ENCODE measurements around the gene PCMTD2. TPM values are rescaled to one million over a fixed set of nuclear protein-coding genes. Genes with fewer than 3 reads are reported as not detected.

Gene PCMTD2
- total RNA-seq, 2 donors from 2014 or later, result 23.3 to 35.7 TPM

- H3K27me3 ChIP-seq, result no peaks in the 10 kb centered on the region
- no peak overlapping the region for H3K9ac ChIP-seq (ENCODE audit: low read depth in 2 of 2, low read length in 2 of 2)
- DNase-seq, result no peak
- no peaks in the 10 kb centered on the region for H3K4me1 ChIP-seq
- H3K9me3 ChIP-seq, result no peaks in the 10 kb centered on the region
- no peak overlapping the region for H3K27ac ChIP-seq
- no peaks in the 10 kb centered on the region for H3K36me3 ChIP-seq
- intact Hi-C loops (cut with DNase I), result no loop called here
- H3K4me3 ChIP-seq, result no peak overlapping the region
- TF ChIP-seq, protein P1, sequence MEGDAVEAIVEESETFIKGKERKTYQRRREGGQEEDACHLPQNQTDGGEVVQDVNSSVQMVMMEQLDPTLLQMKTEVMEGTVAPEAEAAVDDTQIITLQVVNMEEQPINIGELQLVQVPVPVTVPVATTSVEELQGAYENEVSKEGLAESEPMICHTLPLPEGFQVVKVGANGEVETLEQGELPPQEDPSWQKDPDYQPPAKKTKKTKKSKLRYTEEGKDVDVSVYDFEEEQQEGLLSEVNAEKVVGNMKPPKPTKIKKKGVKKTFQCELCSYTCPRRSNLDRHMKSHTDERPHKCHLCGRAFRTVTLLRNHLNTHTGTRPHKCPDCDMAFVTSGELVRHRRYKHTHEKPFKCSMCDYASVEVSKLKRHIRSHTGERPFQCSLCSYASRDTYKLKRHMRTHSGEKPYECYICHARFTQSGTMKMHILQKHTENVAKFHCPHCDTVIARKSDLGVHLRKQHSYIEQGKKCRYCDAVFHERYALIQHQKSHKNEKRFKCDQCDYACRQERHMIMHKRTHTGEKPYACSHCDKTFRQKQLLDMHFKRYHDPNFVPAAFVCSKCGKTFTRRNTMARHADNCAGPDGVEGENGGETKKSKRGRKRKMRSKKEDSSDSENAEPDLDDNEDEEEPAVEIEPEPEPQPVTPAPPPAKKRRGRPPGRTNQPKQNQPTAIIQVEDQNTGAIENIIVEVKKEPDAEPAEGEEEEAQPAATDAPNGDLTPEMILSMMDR (IDR thresholded peaks at IDR 0.05), result no peak
Measured at GRCh38 chr20:64247307-64247618, 8.3 kb upstream of the PCMTD2 start.

DNA sequence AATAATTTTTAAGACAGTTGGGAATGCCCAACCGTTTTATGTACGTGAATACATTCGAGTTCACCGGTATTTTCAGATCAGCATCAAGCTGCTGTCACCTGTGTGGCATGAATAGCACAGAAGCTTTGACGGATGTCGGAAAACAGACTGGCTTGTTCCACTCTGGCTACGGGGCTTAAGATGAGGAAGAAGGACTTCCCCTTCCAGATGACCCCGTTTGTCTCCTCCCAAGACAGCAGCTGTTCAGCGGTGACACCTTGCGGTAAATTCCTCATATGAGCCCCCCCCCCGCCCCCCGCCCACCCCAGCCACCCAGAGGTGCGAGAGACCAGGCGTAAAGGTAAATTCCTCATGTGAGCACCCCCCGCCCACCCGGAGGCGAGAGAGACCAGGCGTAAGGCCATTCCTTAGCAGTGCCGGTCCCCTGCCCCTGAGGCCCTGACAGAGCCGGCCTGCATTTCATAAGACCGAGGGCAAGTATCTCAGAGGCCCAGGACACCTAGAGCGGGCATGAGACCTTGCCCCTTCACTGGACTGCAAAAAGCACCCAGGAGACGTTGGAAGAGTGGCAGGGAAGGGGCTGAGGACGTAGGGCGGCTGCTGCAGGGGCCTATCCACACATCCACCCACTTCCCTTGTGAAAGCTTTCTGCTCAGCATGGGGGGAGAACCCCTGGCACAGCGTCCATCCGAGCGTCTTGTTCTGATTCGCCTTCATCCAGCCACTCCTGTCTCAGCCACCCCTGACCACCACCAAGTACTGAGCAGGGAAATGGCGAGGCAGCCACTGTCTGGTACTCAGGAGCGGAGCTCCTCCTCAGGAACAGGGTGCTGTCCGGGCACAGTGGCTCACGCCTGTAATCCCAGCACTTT is 7.3 kb upstream of the PCMTD2 start:
- no peak overlapping the region for H3K9ac ChIP-seq (ENCODE audit: low read depth in 2 of 2, low read length in 2 of 2)

DNA sequence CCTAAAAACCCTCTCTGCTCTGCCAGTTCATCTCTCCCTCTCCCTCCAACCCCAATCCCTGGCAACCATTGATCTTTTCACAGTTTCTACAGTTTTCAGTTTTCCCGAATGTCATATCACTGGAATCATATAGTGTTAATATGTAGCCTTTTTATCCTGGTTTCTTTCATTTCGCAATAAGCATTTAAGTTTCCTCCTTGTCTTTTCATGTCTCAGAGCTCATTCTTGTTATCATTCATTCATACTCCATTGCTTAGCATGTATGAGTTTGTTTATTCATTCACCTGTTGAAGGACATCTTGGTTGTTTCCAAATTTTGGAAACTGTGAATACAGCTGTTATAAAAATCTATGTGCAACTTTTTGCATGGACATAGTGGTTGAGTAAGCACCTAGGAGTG is 5.5 kb upstream of the PCMTD2 start:
- Histone ChIP-seq H3K4me3 (no peak overlapping the region), H3K27ac (no peak overlapping the region), H3K4me1 (no peaks in the 10 kb centered on the region), H3K36me3 (no peaks in the 10 kb centered on the region), H3K27me3 (no peaks in the 10 kb centered on the region), H3K9ac (ENCODE audit: low read depth in 2 of 2, low read length in 2 of 2) (no peak overlapping the region), H3K9me3 (no peaks in the 10 kb centered on the region)
- intact Hi-C loops (cut with DNase I), result no loop called here
- TF ChIP-seq, protein P1 (IDR thresholded peaks at IDR 0.05), result no peak
- DNase-seq, result no peak

More for the DNA sequence above, 7.3 kb upstream of the PCMTD2 start:
- no peak for DNase-seq
- Histone ChIP-seq H3K4me3 (no peak overlapping the region), H3K4me1 (no peaks in the 10 kb centered on the region), H3K27ac (no peak overlapping the region), H3K36me3 (no peaks in the 10 kb centered on the region), H3K27me3 (no peaks in the 10 kb centered on the region), H3K9me3 (no peaks in the 10 kb centered on the region)
- TF ChIP-seq, protein P1 (IDR thresholded peaks at IDR 0.05), result no peak
- intact Hi-C loops (cut with DNase I), result no loop called here

DNA sequence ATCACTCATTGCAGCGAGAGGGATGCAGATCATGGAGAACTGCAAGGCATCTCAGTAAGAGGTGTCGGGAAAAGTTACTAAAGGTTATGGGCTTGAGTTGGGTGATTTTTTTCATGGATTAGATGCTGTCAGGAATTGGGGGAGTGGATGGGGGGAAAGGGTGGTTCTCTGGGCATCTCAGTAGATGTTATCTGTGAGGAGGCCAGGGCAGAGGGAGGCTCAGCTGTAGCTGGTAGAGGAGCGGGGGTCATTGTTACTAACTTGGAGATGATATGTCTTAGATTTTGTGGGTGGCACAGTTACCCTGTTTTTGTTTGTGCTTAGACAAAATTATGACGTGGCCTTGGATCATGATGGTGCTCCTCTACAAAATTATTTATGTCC is 2.6 kb upstream of the PCMTD2 start:
- H3K27me3 ChIP-seq, result no peaks in the 10 kb centered on the region
- no peak for DNase-seq
- no peak overlapping the region for H3K27ac ChIP-seq
- peaks cover 3% of the 10 kb centered on the region for H3K4me1 ChIP-seq
- H3K4me3 ChIP-seq, result no peak overlapping the region
- TF ChIP-seq, protein P1 (IDR thresholded peaks at IDR 0.05), result no peak
- no peaks in the 10 kb centered on the region for H3K9me3 ChIP-seq
- H3K9ac ChIP-seq (ENCODE audit: low read depth in 2 of 2, low read length in 2 of 2), result no peak overlapping the region
- intact Hi-C loops (cut with DNase I), result no loop called here
- no peaks in the 10 kb centered on the region for H3K36me3 ChIP-seq

GRCh38 chr20:64253443-64253842 is 2.1 kb upstream of the PCMTD2 start:
- intact Hi-C loops (cut with DNase I), result no loop called here
- Histone ChIP-seq H3K4me1 (peaks cover 3% of the 10 kb centered on the region), H3K27ac (no peak overlapping the region), H3K4me3 (no peak overlapping the region), H3K9ac (ENCODE audit: low read depth in 2 of 2, low read length in 2 of 2) (no peak overlapping the region), H3K27me3 (no peaks in the 10 kb centered on the region), H3K9me3 (no peaks in the 10 kb centered on the region), H3K36me3 (no peaks in the 10 kb centered on the region)
- TF ChIP-seq, protein P1 (IDR thresholded peaks at IDR 0.05), result no peak
- no peak for DNase-seq

All from colonic mucosa (tissue), 4 donors.